ENCODE measurements around the gene RALGPS1.

- no peak for TF ChIP-seq EZH2phosphoT487 (IDR thresholded peaks at IDR 0.05; ENCODE audit: low read depth, severe bottlenecking, unreplicated experiment)
- TF ChIP-seq CTCF (IDR thresholded peaks at IDR 0.05; ENCODE audit: poor library complexity), result no peak
- TF ChIP-seq EZH2 (IDR thresholded peaks at IDR 0.05; ENCODE audit: borderline replicate concordance), result no peak
Observed at GRCh38 chr9:127256324-127256723, 341.7 kb downstream of the RALGPS1 start.
